ENCODE results near the gene HAS3. TPM values are rescaled to one million over a fixed set of nuclear protein-coding genes. Genes with fewer than 3 reads are reported as not detected.

HAS3 gene
- total and polyA plus RNA-seq, 9 donors, result 0.83 to 3.2 (median 1.8) TPM

- H3K4me3 ChIP-seq, result no peak overlapping the region
- no peak for TF ChIP-seq CTCF (IDR thresholded peaks at IDR 0.05)
- no peak for TF ChIP-seq EP300 (IDR thresholded peaks at IDR 0.05)
- no peak for TF ChIP-seq POLR2A (IDR thresholded peaks at IDR 0.05)
- H3K9me3 ChIP-seq, result no peaks in the 10 kb centered on the region
- intact Hi-C loops (cut with DNase I), result no loop called here
- no peaks in the 10 kb centered on the region for H3K36me3 ChIP-seq
- H3K27ac ChIP-seq, result no peak overlapping the region
- no peaks in the 10 kb centered on the region for H3K4me1 ChIP-seq (ENCODE audit: insufficient read depth)
- 83 to 92% (median 84%) methylated on average over 2 of the region's 2 CpGs for WGBS, 3 donors
- no peaks in the 10 kb centered on the region for H3K27me3 ChIP-seq
- DNase-seq, result no peak
Measured at GRCh38 chr16:69079697-69080096, 25.8 kb upstream of the HAS3 start.

GRCh38 chr16:69083306-69083941 lies 22.0 kb upstream of the HAS3 start:
- H3K36me3 ChIP-seq, result no peaks in the 10 kb centered on the region
- WGBS, 3 donors, result 94 to 95% (median 95%) methylated on average over 16 of the region's 16 CpGs
- H3K27me3 ChIP-seq, result no peaks in the 10 kb centered on the region
- H3K4me3 ChIP-seq, result no peak overlapping the region
- H3K27ac ChIP-seq, result no peak overlapping the region
- H3K9me3 ChIP-seq, result no peaks in the 10 kb centered on the region
- intact Hi-C loops (cut with DNase I), result no loop called here
- H3K4me1 ChIP-seq (ENCODE audit: insufficient read depth), result no peaks in the 10 kb centered on the region
- TF ChIP-seq CTCF (IDR thresholded peaks at IDR 0.05) (no peak), EP300 (IDR thresholded peaks at IDR 0.05) (no peak), POLR2A (IDR thresholded peaks at IDR 0.05) (no peak)
- DNase-seq, result no peak

GRCh38 chr16:69084289-69084688 lies 21.2 kb upstream of the HAS3 start:
- Histone ChIP-seq H3K27me3 (no peaks in the 10 kb centered on the region), H3K4me3 (no peak overlapping the region), H3K9me3 (no peaks in the 10 kb centered on the region), H3K4me1 (ENCODE audit: insufficient read depth) (no peaks in the 10 kb centered on the region), H3K36me3 (no peaks in the 10 kb centered on the region), H3K27ac (no peak overlapping the region)
- no peak for DNase-seq
- TF ChIP-seq CTCF (IDR thresholded peaks at IDR 0.05), result no peak
- TF ChIP-seq EP300 (IDR thresholded peaks at IDR 0.05), result no peak
- TF ChIP-seq POLR2A (IDR thresholded peaks at IDR 0.05), result no peak
- intact Hi-C loops (cut with DNase I), result no loop called here
- 38 to 49% (median 47%) methylated on average over 2 of the region's 2 CpGs for WGBS, 3 donors

GRCh38 chr16:69085032-69085695 lies 20.3 kb upstream of the HAS3 start:
- no peaks in the 10 kb centered on the region for H3K9me3 ChIP-seq
- H3K36me3 ChIP-seq, result no peaks in the 10 kb centered on the region
- H3K4me3 ChIP-seq, result no peak overlapping the region
- 90 to 94% (median 90%) methylated on average over 5 of the region's 5 CpGs for WGBS, 3 donors
- no peak for DNase-seq
- no peaks in the 10 kb centered on the region for H3K27me3 ChIP-seq
- no peak overlapping the region for H3K27ac ChIP-seq
- TF ChIP-seq CTCF (IDR thresholded peaks at IDR 0.05), result no peak
- no peak for TF ChIP-seq POLR2A (IDR thresholded peaks at IDR 0.05)
- TF ChIP-seq EP300 (IDR thresholded peaks at IDR 0.05), result no peak
- no peaks in the 10 kb centered on the region for H3K4me1 ChIP-seq (ENCODE audit: insufficient read depth)
- intact Hi-C loops (cut with DNase I), result no loop called here
